VCaP (cell line): ENCODE results near the gene COP1.

ENCODE experiments used
- H3K27ac ChIP-seq: fragments of 450-650 bp; 2 replicates; pipeline ENCODE4 v1.5.1; 2017
- TF ChIP-seq, protein P1 (sequence below): fragments of 450-650 bp; conservative IDR thresholded peaks from 2 replicates; pipeline ENCODE4 v1.5.1; 2017; ENCODE audit warnings: mild to moderate bottlenecking, moderate library complexity

The COP1 gene

DNA sequence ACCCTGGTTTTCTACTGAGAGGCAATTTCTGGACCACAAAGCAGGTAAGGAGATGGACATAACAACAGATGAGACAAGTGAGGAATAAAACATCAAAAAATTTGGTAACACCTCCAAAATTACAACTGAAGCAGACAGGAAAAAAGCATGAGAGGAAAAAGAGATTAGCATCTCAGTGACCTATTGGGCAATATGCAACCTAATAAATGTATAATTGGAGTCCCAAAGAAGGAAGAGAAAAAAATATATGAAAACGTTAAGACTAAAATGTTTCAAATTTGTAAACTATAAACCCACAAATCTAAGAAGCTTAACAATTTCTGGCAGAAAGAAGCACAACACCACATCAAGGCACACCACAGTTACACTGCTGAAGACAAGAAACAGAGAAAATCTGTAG is 255.5 kb downstream of the COP1 start:
- TF ChIP-seq, protein P1, sequence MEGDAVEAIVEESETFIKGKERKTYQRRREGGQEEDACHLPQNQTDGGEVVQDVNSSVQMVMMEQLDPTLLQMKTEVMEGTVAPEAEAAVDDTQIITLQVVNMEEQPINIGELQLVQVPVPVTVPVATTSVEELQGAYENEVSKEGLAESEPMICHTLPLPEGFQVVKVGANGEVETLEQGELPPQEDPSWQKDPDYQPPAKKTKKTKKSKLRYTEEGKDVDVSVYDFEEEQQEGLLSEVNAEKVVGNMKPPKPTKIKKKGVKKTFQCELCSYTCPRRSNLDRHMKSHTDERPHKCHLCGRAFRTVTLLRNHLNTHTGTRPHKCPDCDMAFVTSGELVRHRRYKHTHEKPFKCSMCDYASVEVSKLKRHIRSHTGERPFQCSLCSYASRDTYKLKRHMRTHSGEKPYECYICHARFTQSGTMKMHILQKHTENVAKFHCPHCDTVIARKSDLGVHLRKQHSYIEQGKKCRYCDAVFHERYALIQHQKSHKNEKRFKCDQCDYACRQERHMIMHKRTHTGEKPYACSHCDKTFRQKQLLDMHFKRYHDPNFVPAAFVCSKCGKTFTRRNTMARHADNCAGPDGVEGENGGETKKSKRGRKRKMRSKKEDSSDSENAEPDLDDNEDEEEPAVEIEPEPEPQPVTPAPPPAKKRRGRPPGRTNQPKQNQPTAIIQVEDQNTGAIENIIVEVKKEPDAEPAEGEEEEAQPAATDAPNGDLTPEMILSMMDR: no peak
- H3K27ac ChIP-seq: no peak overlapping the region

DNA sequence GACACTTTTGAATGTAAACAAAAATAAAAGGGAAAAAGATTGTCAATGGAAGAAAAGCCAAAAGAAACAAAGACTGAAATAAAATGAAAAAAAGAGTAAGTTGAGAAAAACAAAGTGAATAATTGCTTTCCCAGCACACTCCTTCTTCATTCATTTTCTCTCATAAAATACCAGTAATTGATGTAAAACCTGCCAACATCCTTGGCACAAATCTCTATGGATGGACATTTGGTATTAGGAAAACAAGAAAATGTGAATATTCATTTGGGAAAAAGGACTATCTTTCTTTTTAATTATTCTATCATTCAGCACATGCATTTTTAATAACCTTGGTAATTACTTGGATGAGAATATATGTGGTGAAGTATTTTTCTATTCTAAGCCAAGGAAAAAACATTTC is 259.3 kb downstream of the COP1 start:
- no peak overlapping the region for H3K27ac ChIP-seq
- TF ChIP-seq, protein P1: no peak

- H3K27ac ChIP-seq: no peak overlapping the region
- TF ChIP-seq, protein P1: no peak
Measured at GRCh38 chr1:175944591-175944990, 262.5 kb downstream of the COP1 start.

DNA sequence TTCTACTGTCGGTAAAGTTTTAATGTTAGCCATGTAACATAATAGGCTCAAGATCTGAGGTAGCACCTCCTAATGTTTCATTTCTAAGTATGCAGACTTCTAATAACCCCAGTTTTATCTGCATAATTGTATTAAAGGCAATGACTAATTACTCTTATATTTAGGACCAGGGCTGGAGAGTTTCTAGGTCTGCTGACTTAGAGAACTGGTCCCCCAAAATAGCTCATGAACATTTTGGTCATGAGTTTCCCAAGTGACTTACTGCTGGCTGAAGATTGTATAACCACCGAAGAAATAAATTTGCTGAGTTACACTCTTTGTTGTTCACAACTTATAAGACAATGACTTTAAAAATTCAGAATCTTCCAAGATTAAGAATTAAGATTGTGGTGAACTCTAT is 265.9 kb downstream of the COP1 start:
- TF ChIP-seq, protein P1: no peak
- H3K27ac ChIP-seq: no peak overlapping the region

- no peak overlapping the region for H3K27ac ChIP-seq
- TF ChIP-seq, protein P1: no peak
Measured at GRCh38 chr1:175936736-175937135, 270.4 kb downstream of the COP1 start.

DNA sequence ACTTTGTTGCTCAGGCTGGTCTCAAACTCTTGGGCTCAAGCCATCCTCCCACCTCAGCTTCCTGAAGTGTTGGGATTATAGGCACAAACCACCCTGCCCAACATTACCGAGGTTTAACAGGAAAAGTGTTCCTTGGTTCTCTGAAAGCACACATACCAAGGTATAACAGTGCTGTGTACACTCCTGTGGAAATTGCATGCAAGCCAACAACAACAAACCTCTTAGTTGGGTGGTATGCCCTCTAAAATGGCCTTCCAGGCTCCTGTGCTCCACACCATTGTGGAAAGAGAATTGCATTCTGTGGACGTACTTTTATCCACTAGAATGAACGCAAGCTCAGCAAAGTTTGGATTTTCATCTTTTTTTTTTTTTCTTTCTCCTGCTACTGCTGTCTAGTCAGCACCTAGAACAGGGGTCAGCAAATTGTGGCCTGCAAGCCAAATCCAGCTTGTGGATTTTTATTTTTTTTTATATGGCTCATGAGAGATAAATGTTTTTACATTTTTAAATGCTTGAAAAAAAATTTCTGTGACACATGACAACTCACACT is 271.4 kb downstream of the COP1 start:
- H3K27ac ChIP-seq: no peak overlapping the region
- TF ChIP-seq, protein P1: no peak

GRCh38 chr1:175935166-175935565 is 271.9 kb downstream of the COP1 start:
- no peak overlapping the region for H3K27ac ChIP-seq
- TF ChIP-seq, protein P1: no peak
